Kidney (tissue), 14 donors: ENCODE measurements around the gene FAM216A. TPM values are rescaled to one million over a fixed set of nuclear protein-coding genes. Genes with fewer than 3 reads are reported as not detected.
A peak's percentile ranks its signal among the peaks of the same experiment; 100 is the strongest.

Experiments
- DNase-seq, 5 donors: peaks; one replicate each; pipeline ENCODE4 v3.0.0-alpha.2; 2013 to 2020
- FAIRE-seq: peaks from 2 replicates; lab custom pipeline; 2012; peaks lifted over from hg19 to GRCh38; lab: Jason Lieb, UNC
- H3K27ac ChIP-seq, 2 donors: one replicate each; pipeline ENCODE4 v1.7.0; 2013; ENCODE audit warnings: low read depth in 2 of 2, low read length in 2 of 2, inconsistent platforms in 1 of 2
- H3K27me3 ChIP-seq: one replicate; pipeline ENCODE4 v1.7.1; 2013; ENCODE audit warnings: low read length, inconsistent platforms; ENCODE audit not compliant: control insufficient read depth, insufficient read depth
- H3K36me3 ChIP-seq, 3 donors: one replicate each; pipeline versions ENCODE4 v1.7.0 to v1.7.1; 2013; ENCODE audit warnings: low read length in 3 of 3, control low read depth in 1 of 3, inconsistent platforms in 1 of 3; ENCODE audit not compliant: insufficient read depth in 3 of 3, control insufficient read depth in 2 of 3
- H3K4me1 ChIP-seq, 3 donors: one replicate each; pipeline versions ENCODE4 v1.7.0 to v1.7.1; 2013; ENCODE audit warnings: low read length in 3 of 3, inconsistent platforms in 1 of 3, low read depth in 1 of 3; ENCODE audit not compliant: control insufficient read depth in 2 of 3, insufficient read depth in 2 of 3
- H3K4me3 ChIP-seq, 3 donors: one replicate each; pipeline versions ENCODE4 v1.7.0 to v1.8.1; 2013; ENCODE audit warnings: low read length in 3 of 3, control low read depth in 1 of 3, inconsistent platforms in 1 of 3
- H3K9ac ChIP-seq, 3 donors: one replicate each; pipeline versions ENCODE4 v1.7.0 to v1.7.1; 2013; ENCODE audit warnings: low read length in 3 of 3, control low read depth in 1 of 3, inconsistent platforms in 1 of 3
- H3K9me3 ChIP-seq, 3 donors: one replicate each; pipeline versions ENCODE4 v1.7.0 to v1.7.1; 2013; ENCODE audit warnings: low read length in 3 of 3, control low read depth in 1 of 3, inconsistent platforms in 1 of 3; ENCODE audit not compliant: control insufficient read depth in 2 of 3, insufficient read depth in 1 of 3
- intact Hi-C: fragments of 100-400 bp; cut with DNase I; formaldehyde crosslinking; loops from one replicate; pipeline ENCODE4 v1.11.1; 2022
- polyA plus RNA-seq: library from polyadenylated mRNA; stranded (reverse); fragments of 350-450 nt; fragmentation: Illumina TruSeq; extraction: RNeasy Lipid Tissue Mini Kit (QIAGEN cat#74804); gene quantifications from one replicate; pipeline ENCODE4 v1.2.3, GENCODE V29; 2014; ENCODE audit warnings: low read depth, low replicate concordance; ENCODE audit not compliant: insufficient read depth
- total RNA-seq: library from RNA; stranded (reverse); fragmentation: NEBNext Ultra II Directional; extraction: Animal tissue kit (Norgen Biotek cat#: 25700); gene quantifications from one replicate; pipeline ENCODE4 v1.2.1, GENCODE V29; 2021
- TF ChIP-seq, protein P1 (sequence below): IDR thresholded peaks from 3 replicates; pipeline ENCODE4 v1.5.1; 2012; ENCODE audit warnings: mild to moderate bottlenecking, moderate library complexity, borderline replicate concordance; ENCODE audit not compliant: insufficient read depth; ENCODE audit errors: extremely low read depth
- donor health status: control.
- donor health status: control.
- donor health status: control.
- donor health status: control.
- donor health status: control.
- donor health status: DM: yes; HTN: yes; CAD: no.
- donor health status: Normal renal cell carcinoma (clear cell type).

The FAM216A gene
- total and polyA plus RNA-seq, 2 donors from 2014 or later = 4.0 to 4.6 TPM

GRCh38 chr12:110528277-110528839, 59.7 kb downstream of the FAM216A start:
- H3K9ac ChIP-seq = no peak overlapping the region
- H3K27me3 ChIP-seq = no peaks in the 10 kb centered on the region
- H3K4me3 ChIP-seq = no peak overlapping the region
- intact Hi-C loops = no loop called here
- DNase-seq (no peak), FAIRE-seq (no peak)
- no peak overlapping the region for H3K27ac ChIP-seq
- TF ChIP-seq, protein P1, sequence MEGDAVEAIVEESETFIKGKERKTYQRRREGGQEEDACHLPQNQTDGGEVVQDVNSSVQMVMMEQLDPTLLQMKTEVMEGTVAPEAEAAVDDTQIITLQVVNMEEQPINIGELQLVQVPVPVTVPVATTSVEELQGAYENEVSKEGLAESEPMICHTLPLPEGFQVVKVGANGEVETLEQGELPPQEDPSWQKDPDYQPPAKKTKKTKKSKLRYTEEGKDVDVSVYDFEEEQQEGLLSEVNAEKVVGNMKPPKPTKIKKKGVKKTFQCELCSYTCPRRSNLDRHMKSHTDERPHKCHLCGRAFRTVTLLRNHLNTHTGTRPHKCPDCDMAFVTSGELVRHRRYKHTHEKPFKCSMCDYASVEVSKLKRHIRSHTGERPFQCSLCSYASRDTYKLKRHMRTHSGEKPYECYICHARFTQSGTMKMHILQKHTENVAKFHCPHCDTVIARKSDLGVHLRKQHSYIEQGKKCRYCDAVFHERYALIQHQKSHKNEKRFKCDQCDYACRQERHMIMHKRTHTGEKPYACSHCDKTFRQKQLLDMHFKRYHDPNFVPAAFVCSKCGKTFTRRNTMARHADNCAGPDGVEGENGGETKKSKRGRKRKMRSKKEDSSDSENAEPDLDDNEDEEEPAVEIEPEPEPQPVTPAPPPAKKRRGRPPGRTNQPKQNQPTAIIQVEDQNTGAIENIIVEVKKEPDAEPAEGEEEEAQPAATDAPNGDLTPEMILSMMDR = no peak
- peaks cover 0 to 7% (median 3%) of the 10 kb centered on the region in 3 donors for H3K36me3 ChIP-seq
- H3K4me1 ChIP-seq = peaks cover 0 to 9% (median 5%) of the 10 kb centered on the region in 3 donors
- H3K9me3 ChIP-seq = no peaks in the 10 kb centered on the region

DNA sequence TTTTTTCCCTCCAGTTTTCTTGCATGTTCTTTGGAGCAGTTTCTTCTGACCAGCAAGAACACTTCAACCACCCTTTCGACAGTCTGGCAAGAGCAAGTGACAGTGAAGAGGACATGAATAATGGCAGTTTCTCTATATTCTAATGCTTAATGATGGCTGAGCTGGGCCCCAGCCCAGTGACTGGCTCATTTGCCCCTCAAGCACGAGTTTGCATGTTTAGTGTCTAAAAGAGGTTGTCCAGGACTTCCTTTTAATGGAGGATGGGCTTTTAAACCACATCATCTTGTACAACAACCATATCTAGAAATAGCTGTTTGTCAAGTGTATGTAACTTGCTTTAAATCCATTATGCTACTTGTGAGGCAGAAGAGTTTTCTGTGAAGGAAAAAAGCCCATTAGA, 61.9 kb downstream of the FAM216A start:
- no peaks in the 10 kb centered on the region for H3K9me3 ChIP-seq
- no peak overlapping the region for H3K9ac ChIP-seq
- no peak overlapping the region for H3K27ac ChIP-seq
- intact Hi-C loops = no loop called here
- TF ChIP-seq, protein P1 = no peak
- no peak for FAIRE-seq
- H3K27me3 ChIP-seq = no peaks in the 10 kb centered on the region
- DNase-seq = no peak
- peaks cover 0 to 7% (median 3%) of the 10 kb centered on the region in 3 donors for H3K36me3 ChIP-seq
- H3K4me3 ChIP-seq = no peak overlapping the region
- H3K4me1 ChIP-seq = peaks cover 0 to 9% (median 5%) of the 10 kb centered on the region in 3 donors

DNA sequence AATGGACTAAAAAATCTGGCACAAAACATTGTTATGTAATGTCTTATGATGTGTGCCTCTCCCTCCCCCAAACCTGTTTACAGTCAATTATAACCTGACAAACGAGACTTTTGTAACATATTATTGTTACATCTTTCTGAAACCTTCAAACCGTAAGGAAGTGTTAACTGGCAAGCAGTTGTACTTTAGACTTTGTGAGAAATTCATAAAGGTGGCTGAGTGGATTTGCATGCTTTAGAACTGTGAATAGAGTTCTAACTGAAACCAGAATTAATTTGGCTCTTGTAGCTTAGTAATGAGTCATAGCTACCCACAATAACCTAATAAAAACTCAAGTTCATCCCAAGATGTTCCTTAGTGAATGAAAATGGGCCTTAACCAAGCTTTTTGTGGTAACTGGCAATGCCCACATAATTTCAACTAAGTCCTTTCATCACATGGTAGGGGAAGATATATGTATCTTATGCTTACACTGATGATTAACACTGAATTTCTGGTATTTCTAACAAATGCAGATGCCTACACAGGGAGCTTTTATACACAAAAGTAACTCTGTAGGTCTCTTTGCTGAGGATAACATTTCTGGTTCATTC, 63.2 kb downstream of the FAM216A start:
- TF ChIP-seq, protein P1 = no peak

More for the DNA sequence above, 63.2 kb downstream of the FAM216A start:
- Histone ChIP-seq H3K36me3 (peaks cover 0 to 19% (median 12%) of the 10 kb centered on the region in 3 donors), H3K4me1 (peaks cover 0 to 9% (median 5%) of the 10 kb centered on the region in 3 donors), H3K27me3 (no peaks in the 10 kb centered on the region), H3K27ac (peak overlapping the region; percentile 32 to 66), H3K4me3 (no peak overlapping the region), H3K9me3 (no peaks in the 10 kb centered on the region), H3K9ac (peak overlapping the region in 2 of 3 donors; percentile 7 to 27)
- DNase-seq (no peak), FAIRE-seq (no peak)
- intact Hi-C loops = no loop called here
